Mesenchymal stem cell (in vitro differentiated cells and primary cell): ENCODE results near the gene RHOBTB1.

ENCODE experiments used
- DNase-seq: peaks from one replicate; pipeline ENCODE4 v3.0.0-alpha.2; 2013
- H2AFZ ChIP-seq: one replicate; pipeline ENCODE4 v1.6.1; 2013; ENCODE audit warnings: low read depth, mild to moderate bottlenecking, control low read depth, inconsistent platforms, low read length, moderate library complexity
- H2AK5ac ChIP-seq: 2 replicates; pipeline ENCODE4 v1.6.1; 2013; ENCODE audit warnings: low read length, moderate library complexity, mild to moderate bottlenecking, inconsistent platforms; ENCODE audit not compliant: severe bottlenecking
- H2BK120ac ChIP-seq: one replicate; pipeline ENCODE4 v1.6.1; 2013; ENCODE audit warnings: low read depth, mild to moderate bottlenecking, inconsistent platforms, low read length, moderate library complexity
- H2BK12ac ChIP-seq, 2 experiments: one replicate each; pipeline ENCODE4 v1.6.1; 2013; ENCODE audit warnings: inconsistent platforms in 2 of 2, low read length in 2 of 2, mild to moderate bottlenecking in 2 of 2, moderate library complexity in 2 of 2, control low read depth in 1 of 2
- H2BK15ac ChIP-seq: one replicate; pipeline ENCODE4 v1.6.1; 2013; ENCODE audit warnings: mild to moderate bottlenecking, low read depth, inconsistent platforms; ENCODE audit not compliant: poor library complexity, severe bottlenecking
- H2BK5ac ChIP-seq: 2 replicates; pipeline ENCODE4 v1.6.1; 2013; ENCODE audit warnings: low read depth, mild to moderate bottlenecking, low read length, control low read depth, inconsistent platforms; ENCODE audit not compliant: poor library complexity, severe bottlenecking
- H3K14ac ChIP-seq, 2 experiments: one replicate each; pipeline ENCODE4 v1.6.1; 2013; ENCODE audit warnings: inconsistent platforms in 2 of 2, low read length in 2 of 2, control low read depth in 1 of 2, mild to moderate bottlenecking in 1 of 2, moderate library complexity in 1 of 2
- H3K18ac ChIP-seq, 2 experiments: one replicate each; pipeline ENCODE4 v1.6.1; 2013; ENCODE audit warnings: inconsistent platforms in 2 of 2, low read length in 2 of 2, control low read depth in 1 of 2, low read depth in 1 of 2, mild to moderate bottlenecking in 1 of 2
- H3K23ac ChIP-seq, 2 experiments: one replicate each; pipeline ENCODE4 v1.6.1; 2013; ENCODE audit warnings: inconsistent platforms in 2 of 2, low read length in 2 of 2, mild to moderate bottlenecking in 2 of 2, moderate library complexity in 2 of 2, control low read depth in 1 of 2
- H3K27ac ChIP-seq: 2 replicates; pipeline ENCODE4 v1.5.1; 2013; ENCODE audit warnings: mild to moderate bottlenecking, moderate library complexity, low read length, control low read depth, inconsistent platforms; ENCODE audit not compliant: poor library complexity, severe bottlenecking
- H3K27me3 ChIP-seq, 2 experiments: 2 replicates each; pipeline versions ENCODE4 v1.6.1 to v1.7.0; 2013; ENCODE audit warnings: low read length in 2 of 2, mild to moderate bottlenecking in 2 of 2, moderate library complexity in 2 of 2, control low read depth in 1 of 2, inconsistent platforms in 1 of 2; ENCODE audit not compliant: control insufficient read depth in 1 of 2, insufficient read depth in 1 of 2
- H3K36me3 ChIP-seq, 2 experiments: 2 replicates each; pipeline versions ENCODE4 v1.6.1 to v1.7.0; 2013; ENCODE audit warnings: low read length in 2 of 2, control low read depth in 1 of 2, inconsistent platforms in 1 of 2, low read depth in 1 of 2, mild to moderate bottlenecking in 1 of 2; ENCODE audit not compliant: insufficient read depth in 2 of 2, control insufficient read depth in 1 of 2
- H3K4ac ChIP-seq, 2 experiments: one replicate each; pipeline ENCODE4 v1.6.1; 2013; ENCODE audit warnings: inconsistent platforms in 2 of 2, low read length in 2 of 2, mild to moderate bottlenecking in 2 of 2, moderate library complexity in 2 of 2, control low read depth in 1 of 2, low read depth in 1 of 2
- H3K4me1 ChIP-seq: 2 replicates; pipeline ENCODE4 v1.6.1; 2013; ENCODE audit warnings: low read depth, low read length, control low read depth; ENCODE audit not compliant: control insufficient read depth, insufficient read depth
- H3K4me2 ChIP-seq: 2 replicates; pipeline ENCODE4 v1.6.1; 2013; ENCODE audit warnings: low read length, mild to moderate bottlenecking, inconsistent platforms; ENCODE audit not compliant: poor library complexity, severe bottlenecking
- H3K4me3 ChIP-seq, 2 experiments: 2 replicates each; pipeline versions ENCODE4 v1.5.1 to v1.7.0; 2013; ENCODE audit warnings: low read length in 2 of 2, mild to moderate bottlenecking in 2 of 2, control low read depth in 1 of 2, low read depth in 1 of 2; ENCODE audit not compliant: insufficient read depth in 1 of 2
- H3K79me1 ChIP-seq: replicated peaks from 2 replicates; pipeline ENCODE4 v1.6.1; 2013; ENCODE audit warnings: mild to moderate bottlenecking, control low read depth, low read length, inconsistent platforms; ENCODE audit not compliant: poor library complexity, severe bottlenecking
- H3K9ac ChIP-seq: 2 replicates; pipeline ENCODE4 v1.7.0; 2013; ENCODE audit warnings: mild to moderate bottlenecking, low read length, moderate library complexity
- H3K9me3 ChIP-seq: 2 replicates; pipeline ENCODE4 v1.7.0; 2013; ENCODE audit warnings: mild to moderate bottlenecking, low read length; ENCODE audit not compliant: control insufficient read depth
- H4K8ac ChIP-seq: one replicate; pipeline ENCODE4 v1.6.1; 2013; ENCODE audit warnings: inconsistent platforms, mild to moderate bottlenecking, low read length, moderate library complexity
- H4K91ac ChIP-seq: one replicate; pipeline ENCODE4 v1.6.1; 2013; ENCODE audit warnings: mild to moderate bottlenecking, low read length, inconsistent platforms
- WGBS: methylation state at CpG from one replicate; pipeline ENCODE4 v1.1.7; 2013; ENCODE audit warnings: mixed read lengths; 5-methylcytosine and 5-hydroxymethylcytosine counted together

Gene RHOBTB1

DNA sequence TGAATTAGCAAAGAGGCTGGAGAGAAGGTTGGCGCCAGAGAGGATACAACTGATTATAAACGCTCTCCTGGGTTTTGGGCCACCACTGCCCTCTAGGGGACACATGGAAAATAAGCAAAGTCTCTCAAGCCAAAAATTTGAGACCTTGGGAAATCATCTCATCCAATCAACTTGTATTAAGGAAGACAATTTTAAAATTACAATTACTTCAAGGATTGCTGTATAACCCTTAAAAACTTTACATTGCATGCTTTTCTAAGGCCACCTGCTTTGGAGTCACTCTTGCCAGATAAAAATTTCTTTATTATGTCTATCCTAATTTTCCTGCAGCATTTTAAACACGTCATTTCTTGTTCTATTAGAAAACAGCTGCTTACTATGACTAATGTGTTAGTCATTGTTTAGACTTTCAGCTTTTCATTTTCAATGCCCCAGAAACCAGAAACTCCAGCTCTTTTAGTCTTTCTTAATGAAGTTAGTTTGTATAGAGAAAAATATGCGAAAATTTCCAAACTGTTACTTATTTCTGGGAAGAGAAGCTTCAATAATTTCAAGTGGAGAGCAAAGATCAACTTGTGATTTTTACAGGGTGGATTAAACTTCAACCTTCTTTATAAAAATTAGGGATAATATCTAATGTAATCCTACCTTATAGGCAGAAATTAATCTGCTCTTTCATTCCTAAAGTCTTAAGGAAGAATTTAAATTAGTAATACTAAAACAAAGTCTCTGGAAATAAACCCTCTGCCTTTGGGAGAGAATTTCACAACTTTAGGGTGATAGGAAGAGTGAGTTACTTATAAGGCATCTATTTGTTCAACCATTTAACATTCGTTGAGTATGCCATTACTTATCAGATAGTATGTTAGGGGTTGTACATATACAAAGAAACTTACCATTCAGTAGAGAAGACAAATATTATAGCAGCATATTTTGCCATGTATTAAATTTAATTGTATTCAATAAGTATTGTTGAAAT is 20.6 kb upstream of the RHOBTB1 start:
- Histone ChIP-seq H4K91ac (no peak overlapping the region), H3K27me3 (peaks cover 0 to 5% of the 10 kb centered on the region in 2 experiments), H2AFZ (no peak overlapping the region), H4K8ac (no peak overlapping the region), H2AK5ac (no peak overlapping the region), H3K4ac (no peak overlapping the region), H3K23ac (no peak overlapping the region), H2BK15ac (no peak overlapping the region), H3K4me1 (no peaks in the 10 kb centered on the region), H3K9ac (peak overlapping the region; percentile 79), H3K14ac (no peak overlapping the region), H3K4me2 (no peak overlapping the region), H3K18ac (no peak overlapping the region), H3K79me1 (peaks cover 6% of the 10 kb centered on the region), H2BK5ac (no peak overlapping the region), H3K4me3 (peak overlapping the region in 1 of 2 experiments; percentile 25), H3K9me3 (no peaks in the 10 kb centered on the region), H3K27ac (peak overlapping the region; percentile 79), H2BK12ac (no peak overlapping the region), H2BK120ac (no peak overlapping the region), H3K36me3 (no peaks in the 10 kb centered on the region)
- DNase-seq = peak; percentile 95
- WGBS = 0% methylated on average over 3 of the region's 5 CpGs

- Histone ChIP-seq H3K79me1 (peaks cover 6% of the 10 kb centered on the region), H3K27me3 (peaks cover 0 to 5% of the 10 kb centered on the region in 2 experiments), H3K27ac (peak overlapping the region; percentile 79), H3K4me1 (peaks cover under 1% of the 10 kb centered on the region), H2BK120ac (no peak overlapping the region), H3K9ac (peak overlapping the region; percentile 49), H4K91ac (no peak overlapping the region), H2AK5ac (no peak overlapping the region), H3K4me3 (peak overlapping the region in 1 of 2 experiments; percentile 25), H3K36me3 (no peaks in the 10 kb centered on the region), H2AFZ (no peak overlapping the region), H3K4me2 (no peak overlapping the region), H2BK12ac (no peak overlapping the region), H3K23ac (no peak overlapping the region), H2BK5ac (no peak overlapping the region), H3K14ac (no peak overlapping the region), H3K9me3 (no peaks in the 10 kb centered on the region), H3K4ac (no peak overlapping the region), H3K18ac (peak overlapping the region in 1 of 2 experiments; percentile 28), H2BK15ac (no peak overlapping the region), H4K8ac (no peak overlapping the region)
- DNase-seq = peak; percentile 68
- 0% methylated on average over 1 of the region's 4 CpGs for WGBS
Measured at GRCh38 chr10:60963441-60964256, 19.7 kb upstream of the RHOBTB1 start.

DNA sequence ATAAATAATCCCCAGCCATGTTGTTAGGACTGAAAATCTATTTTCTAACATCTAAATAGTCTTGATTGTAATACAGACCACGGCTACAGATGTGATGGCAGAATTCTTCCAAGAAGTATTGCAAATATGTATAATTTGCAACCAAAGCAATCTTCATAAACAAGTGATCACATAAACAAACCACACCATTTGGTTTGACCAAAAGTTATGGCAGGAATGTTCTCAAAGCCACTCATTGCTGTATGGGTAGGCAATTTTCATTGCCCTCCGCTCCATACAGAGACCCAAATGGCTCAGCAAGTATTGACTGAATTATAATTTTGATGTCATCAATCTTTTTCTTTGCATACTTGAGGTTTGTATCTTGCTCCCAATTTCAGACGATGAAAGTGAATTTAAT is 19.0 kb upstream of the RHOBTB1 start:
- no peak overlapping the region for H3K4ac ChIP-seq
- H3K14ac ChIP-seq = no peak overlapping the region
- no peak for DNase-seq
- H3K27me3 ChIP-seq = no peaks in the 10 kb centered on the region
- H2BK120ac ChIP-seq = no peak overlapping the region
- no peak overlapping the region for H4K8ac ChIP-seq
- H3K23ac ChIP-seq = no peak overlapping the region
- H3K36me3 ChIP-seq = no peaks in the 10 kb centered on the region
- WGBS = no CpG with 5 or more reads among the region's 3 CpGs
- H2AFZ ChIP-seq = no peak overlapping the region
- H3K4me1 ChIP-seq = peaks cover 1% of the 10 kb centered on the region
- H4K91ac ChIP-seq = no peak overlapping the region
- H2BK15ac ChIP-seq = no peak overlapping the region
- no peak overlapping the region for H2BK12ac ChIP-seq
- no peak overlapping the region for H3K9ac ChIP-seq
- H3K4me3 ChIP-seq = no peak overlapping the region
- peaks cover 6% of the 10 kb centered on the region for H3K79me1 ChIP-seq
- H2AK5ac ChIP-seq = no peak overlapping the region
- no peak overlapping the region for H2BK5ac ChIP-seq
- H3K4me2 ChIP-seq = no peak overlapping the region
- no peaks in the 10 kb centered on the region for H3K9me3 ChIP-seq
- H3K27ac ChIP-seq = peak overlapping the region; percentile 79
- H3K18ac ChIP-seq = no peak overlapping the region

DNA sequence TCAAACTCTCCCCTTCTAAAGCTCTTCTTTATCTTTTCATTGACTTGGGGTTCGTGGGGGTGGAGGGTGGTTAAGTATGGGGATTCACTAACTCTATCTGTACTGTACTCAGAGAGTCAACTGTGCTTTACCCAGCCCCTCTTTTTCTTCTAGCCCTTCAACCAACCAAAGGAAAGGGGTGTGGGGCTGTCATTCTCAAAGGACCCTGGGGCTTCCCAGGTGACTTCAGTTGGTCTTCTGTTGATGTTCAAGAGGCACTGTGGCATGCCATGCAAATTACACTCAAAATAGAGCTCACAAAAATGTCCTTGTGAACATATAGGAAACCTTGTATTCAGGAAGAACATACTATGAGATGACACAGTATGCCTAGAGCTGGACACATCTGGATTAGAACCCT is 16.9 kb upstream of the RHOBTB1 start:
- Histone ChIP-seq H3K18ac (peak overlapping the region; percentile 82 to 84), H3K36me3 (no peaks in the 10 kb centered on the region), H3K9me3 (no peaks in the 10 kb centered on the region), H3K79me1 (peaks cover 5% of the 10 kb centered on the region), H3K9ac (no peak overlapping the region), H3K4me2 (no peak overlapping the region), H2BK15ac (peak overlapping the region; percentile 36), H3K27me3 (no peaks in the 10 kb centered on the region), H2BK120ac (peak overlapping the region; percentile 71), H3K4me1 (peaks cover 1% of the 10 kb centered on the region), H4K91ac (peak overlapping the region; percentile 84), H3K14ac (no peak overlapping the region), H4K8ac (peak overlapping the region; percentile 23), H3K23ac (no peak overlapping the region), H3K4ac (peak overlapping the region; percentile 20 to 79), H2AFZ (no peak overlapping the region), H2BK12ac (peak overlapping the region; percentile 89 to 91), H2AK5ac (peak overlapping the region; percentile 91), H3K27ac (no peak overlapping the region), H3K4me3 (no peak overlapping the region), H2BK5ac (no peak overlapping the region)
- no peak for DNase-seq
- no CpG with 5 or more reads among the region's 1 CpG for WGBS
